ENCODE data around the gene AGR2.

DNA sequence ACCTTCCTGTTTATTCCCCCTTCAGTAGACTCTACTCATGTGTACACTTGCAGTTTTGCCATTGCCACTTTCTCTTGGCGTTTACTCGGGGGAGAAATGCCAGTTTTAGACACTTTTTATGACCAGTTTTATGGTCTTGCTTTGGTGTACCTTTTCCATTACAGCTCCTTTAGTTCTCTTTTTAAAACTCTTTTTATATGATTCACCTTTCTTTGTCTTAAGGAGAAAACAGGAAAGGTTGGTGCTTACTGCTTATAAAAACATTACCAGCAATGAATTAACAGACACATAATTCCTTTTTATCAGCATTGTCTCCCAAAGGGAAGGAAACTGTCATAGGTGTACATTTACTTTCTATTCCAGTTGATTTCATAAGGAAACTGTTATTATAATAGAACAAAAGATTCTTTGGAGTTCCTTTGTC lies 39.4 kb downstream of the AGR2 start:
- TF ChIP-seq FOXK2 (IDR thresholded peaks at IDR 0.05) (no peak), HDGF (IDR thresholded peaks at IDR 0.05; ENCODE audit: borderline replicate concordance) (no peak), NFRKB (IDR thresholded peaks at IDR 0.05) (no peak), FOXA1 (IDR thresholded peaks at IDR 0.05) (no peak), TARDBP (IDR thresholded peaks at IDR 0.05) (no peak), FOXM1 (IDR thresholded peaks at IDR 0.05; ENCODE audit: borderline replicate concordance) (no peak)

All from HEK293T (cell line).